ENCODE measurements around the gene MFAP2. TPM values are rescaled to one million over a fixed set of nuclear protein-coding genes. Genes with fewer than 3 reads are reported as not detected.
"Not testable (repeated sequence)": the region's sequence is repeated elsewhere in the genome, so short reads cannot be mapped to it uniquely, and the experiment has no call there.

Gene MFAP2
- polyA plus RNA-seq, 10 donors: 50.9 to 206 (median 95.5) TPM

DNA sequence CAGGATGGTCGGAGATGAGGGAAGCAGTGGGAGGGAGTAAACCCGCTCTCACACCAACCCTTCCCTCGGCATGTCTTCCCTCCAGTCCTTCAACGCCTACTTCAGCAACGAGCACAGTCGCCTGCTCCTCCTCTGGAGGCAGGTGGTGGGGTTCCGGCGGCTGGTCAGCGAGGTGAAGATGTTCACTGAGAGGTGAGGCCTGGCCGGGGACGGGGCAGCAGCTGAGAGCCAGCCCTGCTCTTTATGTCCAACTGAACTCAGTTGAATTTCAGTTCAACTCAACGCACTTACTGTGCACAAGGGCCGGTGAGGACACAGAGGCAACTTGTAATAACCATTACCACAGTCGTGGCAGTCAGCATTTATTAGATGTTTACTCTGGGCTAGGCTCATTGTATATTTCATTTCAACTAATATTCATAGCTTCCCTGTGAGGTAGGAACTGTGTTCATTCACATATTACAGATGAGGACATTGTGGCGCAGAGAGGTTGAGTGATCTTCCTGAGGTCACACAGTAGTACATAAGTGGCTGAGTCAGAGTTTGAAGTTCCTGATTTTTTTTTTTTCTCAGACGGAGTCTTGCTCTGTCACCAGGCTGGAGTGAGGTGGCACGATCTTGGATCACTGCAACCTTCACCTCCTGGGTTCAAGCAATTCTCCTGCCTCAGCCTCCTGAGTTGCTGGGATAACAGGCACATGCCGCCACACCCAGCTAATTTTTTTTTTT is 49.0 kb downstream of the MFAP2 start:
- DNase-seq: not testable (repeated sequence)

DNA sequence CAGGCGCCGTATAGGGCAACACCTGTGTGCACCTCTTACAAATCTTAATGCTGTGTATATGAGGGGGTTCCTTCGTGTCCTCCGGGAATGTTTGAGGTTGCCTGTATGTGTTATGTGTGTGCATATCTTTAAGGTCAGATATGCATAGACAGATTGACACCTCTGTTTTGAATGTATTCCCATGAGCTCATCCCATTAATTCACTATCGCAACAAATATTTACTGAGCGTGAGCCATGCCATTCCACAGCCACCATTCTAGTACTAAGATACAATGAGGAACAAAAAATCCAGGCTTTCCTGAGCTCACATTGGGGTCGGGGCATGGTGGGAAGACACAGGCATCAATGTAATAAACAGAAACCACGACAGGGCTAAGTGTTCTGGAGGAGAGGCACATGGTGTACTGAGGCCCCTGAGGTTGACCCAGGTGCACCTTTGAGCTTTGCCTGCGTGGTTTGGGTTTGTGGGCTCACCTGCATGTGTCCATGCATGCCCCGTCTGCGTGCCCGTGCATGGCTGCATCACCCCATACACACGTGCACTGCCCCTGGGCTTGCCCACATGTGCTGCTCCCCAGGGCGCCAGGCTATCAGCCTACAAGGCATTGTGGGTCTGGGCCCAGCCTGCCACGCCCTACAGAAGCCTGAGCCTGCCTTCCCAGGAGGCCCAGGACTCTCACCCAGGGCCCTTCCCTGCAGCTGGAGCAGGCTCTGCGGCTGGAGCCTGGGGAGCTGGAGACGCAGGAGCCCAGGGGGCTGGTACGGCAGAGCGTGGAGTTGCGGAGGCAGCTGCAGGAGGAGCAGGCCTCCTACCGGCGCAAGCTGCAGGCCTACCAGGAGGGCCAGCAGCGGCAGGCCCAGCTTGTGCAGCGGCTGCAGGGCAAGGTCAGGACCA is 51.0 kb downstream of the MFAP2 start:
- DNase-seq: not testable (repeated sequence)

- DNase-seq: no peak
Observed at GRCh38 chr1:16927711-16928485, 52.5 kb downstream of the MFAP2 start.

GRCh38 chr1:16927256-16927655 is 53.2 kb downstream of the MFAP2 start:
- DNase-seq: no peak

- DNase-seq: no peak
Observed at GRCh38 chr1:16926491-16927073, 53.8 kb downstream of the MFAP2 start.

GRCh38 chr1:16925635-16926490 is 54.6 kb downstream of the MFAP2 start:
- DNase-seq: no peak

GRCh38 chr1:16924919-16925477 is 55.4 kb downstream of the MFAP2 start:
- no peak for DNase-seq

Other genes with a start within 250 kb of the MFAP2 start
- 1 to 10 TPM in 1 of 10 donors, not detected in 9; 1.2 TPM for gene RNU1-4, start 240.1 kb downstream of the MFAP2 start, polyA plus RNA-seq (ENCODE audit: insufficient read length in 10 of 10)
- gene RNU1-2, start 84.6 kb downstream of the MFAP2 start, polyA plus RNA-seq (ENCODE audit: insufficient read length in 10 of 10): 1 to 10 TPM in 1 of 10 donors, not detected in 9; 1.2 TPM
- 10 to 100 TPM; 12.1 to 28.7 (median 22.7) TPM for gene CROCC, start 58.7 kb downstream of the MFAP2 start, polyA plus RNA-seq (ENCODE audit: insufficient read length in 10 of 10)
- 10 to 100 TPM; 13.3 to 27.2 (median 18.2) TPM for gene ATP13A2, start 31.3 kb upstream of the MFAP2 start, polyA plus RNA-seq (ENCODE audit: insufficient read length in 10 of 10)
- 100 to 1,000 TPM in 8 of 10 donors, 10 to 100 TPM in 2; 84.0 to 146 (median 122) TPM for gene SDHB, start 73.4 kb upstream of the MFAP2 start, polyA plus RNA-seq (ENCODE audit: insufficient read length in 10 of 10)
- gene PADI2, start 138.8 kb upstream of the MFAP2 start, polyA plus RNA-seq (ENCODE audit: insufficient read length in 10 of 10): 100 to 1,000 TPM in 2 of 10 donors, 10 to 100 TPM in 8; 28.5 to 126 (median 87.6) TPM
- gene PADI1, start 224.5 kb upstream of the MFAP2 start, polyA plus RNA-seq (ENCODE audit: insufficient read length in 10 of 10): under 1 TPM; 0.15 to 0.97 (median 0.34) TPM

All from muscle of back (tissue), 11 donors.